Mammary epithelial cell (primary cell): ENCODE data around the gene MASP2.

Source experiments
- EZH2 ChIP-seq: IDR thresholded peaks from 2 replicates; pipeline ENCODE4 v1.6.1; 2012; ENCODE audit warnings: low read length, inconsistent platforms, borderline replicate concordance
- TF ChIP-seq, protein P1 (sequence below), 2 donors: IDR thresholded peaks in 1 of 2; conservative IDR thresholded peaks in 1 of 2; 2 replicates each; pipeline ENCODE4 v1.5.1; 2011 to 2012; ENCODE audit warnings: inconsistent platforms in 2 of 2, low read length in 2 of 2, mild to moderate bottlenecking in 2 of 2, control low read depth in 1 of 2, low read depth in 1 of 2; ENCODE audit not compliant: insufficient read depth in 1 of 2; ENCODE audit errors: extremely low read depth in 1 of 2

DNA sequence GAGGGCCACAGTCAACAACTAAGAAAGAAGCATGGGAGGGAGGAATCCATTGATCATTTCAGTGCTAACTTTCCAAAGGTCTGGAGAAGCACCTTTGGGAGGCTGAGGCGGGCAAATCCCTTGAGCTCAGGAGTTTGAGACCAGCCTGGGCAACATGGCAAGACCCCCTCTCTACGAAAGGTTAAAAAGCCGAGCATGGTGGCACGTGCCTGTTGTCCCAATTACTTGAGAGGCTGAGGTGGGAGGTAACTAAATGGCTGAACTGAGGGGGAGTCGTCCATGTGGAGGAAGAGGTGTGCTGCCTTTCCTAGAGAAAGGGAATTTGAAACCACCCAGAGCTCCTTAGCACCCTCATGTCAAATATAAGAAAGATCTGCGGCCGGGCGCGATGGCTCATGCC, 16.2 kb downstream of the MASP2 start:
- TF ChIP-seq, protein P1, sequence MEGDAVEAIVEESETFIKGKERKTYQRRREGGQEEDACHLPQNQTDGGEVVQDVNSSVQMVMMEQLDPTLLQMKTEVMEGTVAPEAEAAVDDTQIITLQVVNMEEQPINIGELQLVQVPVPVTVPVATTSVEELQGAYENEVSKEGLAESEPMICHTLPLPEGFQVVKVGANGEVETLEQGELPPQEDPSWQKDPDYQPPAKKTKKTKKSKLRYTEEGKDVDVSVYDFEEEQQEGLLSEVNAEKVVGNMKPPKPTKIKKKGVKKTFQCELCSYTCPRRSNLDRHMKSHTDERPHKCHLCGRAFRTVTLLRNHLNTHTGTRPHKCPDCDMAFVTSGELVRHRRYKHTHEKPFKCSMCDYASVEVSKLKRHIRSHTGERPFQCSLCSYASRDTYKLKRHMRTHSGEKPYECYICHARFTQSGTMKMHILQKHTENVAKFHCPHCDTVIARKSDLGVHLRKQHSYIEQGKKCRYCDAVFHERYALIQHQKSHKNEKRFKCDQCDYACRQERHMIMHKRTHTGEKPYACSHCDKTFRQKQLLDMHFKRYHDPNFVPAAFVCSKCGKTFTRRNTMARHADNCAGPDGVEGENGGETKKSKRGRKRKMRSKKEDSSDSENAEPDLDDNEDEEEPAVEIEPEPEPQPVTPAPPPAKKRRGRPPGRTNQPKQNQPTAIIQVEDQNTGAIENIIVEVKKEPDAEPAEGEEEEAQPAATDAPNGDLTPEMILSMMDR (conservative IDR thresholded peaks at IDR 0.05 in 1 of 2, IDR thresholded peaks at IDR 0.05 in 1 of 2; ENCODE audit: extremely low read depth in 1 of 2, insufficient read depth in 1 of 2, low read depth in 1 of 2, low read length in 2 of 2): no peak
- no peak for TF ChIP-seq EZH2
